Lower leg skin (tissue), 3 donors: ENCODE data around the gene PDHA2.

ENCODE experiments used
- POLR2A ChIP-seq, 2 donors: fragments of 450-650 bp; IDR thresholded peaks; one replicate each; pipeline ENCODE4 v1.6.1; 2016 to 2017; ENCODE audit warnings: antibody characterized with exemption in 2 of 2, mild to moderate bottlenecking in 1 of 2, moderate library complexity in 1 of 2
- TF ChIP-seq, protein P1 (sequence below), 3 donors: fragments of 450-650 bp; IDR thresholded peaks; one replicate each; pipeline ENCODE4 v1.5.1; 2016; ENCODE audit warnings: antibody characterized with exemption in 3 of 3, mild to moderate bottlenecking in 3 of 3, moderate library complexity in 2 of 3

DNA sequence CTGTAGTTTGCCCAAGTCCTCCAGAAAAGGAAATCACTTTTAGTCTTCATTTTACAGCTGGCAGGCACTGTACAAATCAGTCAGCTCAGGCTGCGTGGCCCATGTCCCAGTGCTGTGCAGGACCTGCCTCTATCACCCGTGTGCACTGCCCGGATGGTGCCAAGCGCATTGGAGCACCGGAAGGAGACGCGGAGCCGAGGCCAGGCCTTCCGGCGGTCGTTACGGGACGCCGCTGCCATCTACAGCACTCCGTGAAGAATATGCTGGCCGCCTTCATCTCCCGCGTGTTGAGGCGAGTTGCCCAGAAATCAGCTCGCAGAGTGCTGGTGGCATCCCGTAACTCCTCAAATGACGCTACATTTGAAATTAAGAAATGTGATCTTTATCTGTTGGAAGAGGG lies at the start of gene PDHA2:
- TF ChIP-seq, protein P1, sequence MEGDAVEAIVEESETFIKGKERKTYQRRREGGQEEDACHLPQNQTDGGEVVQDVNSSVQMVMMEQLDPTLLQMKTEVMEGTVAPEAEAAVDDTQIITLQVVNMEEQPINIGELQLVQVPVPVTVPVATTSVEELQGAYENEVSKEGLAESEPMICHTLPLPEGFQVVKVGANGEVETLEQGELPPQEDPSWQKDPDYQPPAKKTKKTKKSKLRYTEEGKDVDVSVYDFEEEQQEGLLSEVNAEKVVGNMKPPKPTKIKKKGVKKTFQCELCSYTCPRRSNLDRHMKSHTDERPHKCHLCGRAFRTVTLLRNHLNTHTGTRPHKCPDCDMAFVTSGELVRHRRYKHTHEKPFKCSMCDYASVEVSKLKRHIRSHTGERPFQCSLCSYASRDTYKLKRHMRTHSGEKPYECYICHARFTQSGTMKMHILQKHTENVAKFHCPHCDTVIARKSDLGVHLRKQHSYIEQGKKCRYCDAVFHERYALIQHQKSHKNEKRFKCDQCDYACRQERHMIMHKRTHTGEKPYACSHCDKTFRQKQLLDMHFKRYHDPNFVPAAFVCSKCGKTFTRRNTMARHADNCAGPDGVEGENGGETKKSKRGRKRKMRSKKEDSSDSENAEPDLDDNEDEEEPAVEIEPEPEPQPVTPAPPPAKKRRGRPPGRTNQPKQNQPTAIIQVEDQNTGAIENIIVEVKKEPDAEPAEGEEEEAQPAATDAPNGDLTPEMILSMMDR (IDR thresholded peaks at IDR 0.05): no peak
- TF ChIP-seq POLR2A (IDR thresholded peaks at IDR 0.05): no peak
